Islet of Langerhans (tissue), 1 donor: ENCODE data around the gene STK11.
"Not testable (repeated sequence)": the region's sequence is repeated elsewhere in the genome, so short reads cannot be mapped to it uniquely, and the experiment has no call there.

Source experiments
- FAIRE-seq: peaks from one replicate; lab custom pipeline; 2011; peaks lifted over from hg19 to GRCh38; lab: Jason Lieb, UNC

The STK11 gene

DNA sequence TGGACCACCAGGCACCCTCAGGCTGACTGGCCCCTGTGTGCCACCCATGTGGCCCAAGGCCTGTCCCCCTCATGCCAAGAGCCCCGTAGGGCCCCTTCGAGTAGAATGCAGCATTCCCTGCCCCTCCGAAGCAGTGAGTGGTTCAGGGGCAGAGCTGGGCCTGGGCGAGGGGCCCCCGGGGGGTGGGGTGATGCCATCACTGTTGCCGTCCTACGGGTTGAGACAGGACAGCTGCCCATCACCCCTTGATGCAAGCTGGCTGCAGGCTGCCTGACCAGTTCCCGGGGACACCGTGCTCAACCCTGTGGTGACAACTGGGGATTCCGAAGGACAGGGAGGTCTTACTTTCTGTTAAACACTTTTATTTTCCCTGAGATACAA is 36.2 kb upstream of the STK11 start:
- no peak for FAIRE-seq

DNA sequence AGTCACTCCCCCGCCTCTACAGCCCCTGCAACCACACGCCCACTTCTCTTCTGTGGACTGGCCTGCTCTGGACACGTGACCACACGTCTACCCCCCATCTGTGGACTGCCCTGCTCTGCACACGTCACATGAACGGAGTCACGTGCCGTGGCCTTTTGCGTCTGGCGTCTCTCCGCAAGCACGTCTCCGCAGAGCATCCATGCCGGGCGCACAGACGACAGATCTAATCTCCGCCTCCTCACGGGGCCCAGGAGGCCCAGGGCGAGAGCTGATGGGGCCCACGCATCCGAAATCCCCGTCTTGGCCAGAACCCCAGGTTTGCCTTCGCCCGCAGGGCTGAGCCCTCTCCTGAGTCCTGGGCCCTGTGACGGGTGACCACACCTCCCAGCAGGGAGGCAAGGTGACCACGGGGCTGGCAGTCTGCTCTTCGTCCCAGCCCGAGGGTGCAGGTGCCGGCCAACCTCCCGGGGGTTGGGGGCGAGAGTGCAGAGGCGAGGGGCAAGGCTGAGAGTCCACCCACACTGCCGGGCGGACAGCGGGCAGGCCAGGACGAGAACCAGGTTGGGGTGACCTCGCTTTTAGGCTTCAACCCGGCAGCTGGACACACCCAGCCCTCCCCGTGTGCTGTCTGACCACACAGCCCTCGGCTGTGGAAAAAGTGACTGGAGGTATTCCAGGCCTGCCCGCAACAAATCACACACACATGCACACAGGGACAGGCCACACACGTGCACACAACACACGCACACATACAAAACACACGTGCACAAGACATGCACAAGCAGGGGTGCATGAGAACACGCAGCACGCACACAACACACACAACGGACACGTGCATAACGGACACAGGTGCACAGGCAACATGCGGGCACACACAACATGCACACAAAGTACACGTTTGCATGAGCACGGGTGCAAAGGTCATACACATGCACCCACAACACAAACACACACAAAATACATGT is 35.4 kb upstream of the STK11 start:
- no peak for FAIRE-seq

- FAIRE-seq: no peak
Measured at GRCh38 chr19:1170938-1171754, 34.4 kb upstream of the STK11 start.

- no peak for FAIRE-seq
Measured at GRCh38 chr19:1171755-1172352, 33.7 kb upstream of the STK11 start.

DNA sequence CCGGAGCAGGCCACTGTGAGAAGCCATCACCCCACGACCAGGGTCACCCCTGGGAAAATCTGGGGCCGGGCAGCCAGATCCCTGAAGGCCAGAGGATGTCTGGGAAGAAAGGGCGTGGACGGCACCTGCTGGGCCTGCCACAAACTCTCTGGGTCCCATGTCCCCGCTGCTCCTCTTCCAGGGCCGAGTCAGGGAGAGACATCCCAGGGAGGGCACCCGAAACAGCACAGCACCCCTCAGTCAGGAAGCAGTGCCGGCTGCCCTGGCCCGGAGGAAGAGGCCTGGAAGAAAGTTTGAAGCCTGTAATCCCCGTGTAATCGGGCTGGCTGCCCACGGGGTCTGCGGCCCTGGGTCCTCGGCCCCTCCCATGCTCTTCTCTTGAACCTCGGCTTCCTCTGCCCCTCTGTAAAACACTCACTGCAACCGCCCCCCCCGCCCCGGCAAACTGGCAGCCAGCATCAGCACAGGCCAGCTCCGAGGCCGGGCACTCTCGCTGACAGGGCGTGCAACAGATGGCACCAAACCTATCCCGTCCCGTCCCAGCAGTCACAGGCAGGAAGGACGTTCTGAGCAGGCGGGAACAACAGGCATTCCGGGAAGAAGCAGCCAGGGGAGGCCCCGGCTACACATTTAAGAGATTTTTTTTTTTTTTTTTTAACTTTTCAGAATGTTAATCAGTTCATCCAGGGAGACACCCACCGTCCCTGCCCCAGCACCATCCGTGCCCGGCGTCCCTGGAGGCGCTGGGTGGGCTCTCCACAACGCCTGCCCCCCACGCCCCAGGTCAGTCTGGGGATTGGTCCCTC is 33.0 kb upstream of the STK11 start:
- FAIRE-seq: no peak

GRCh38 chr19:1173159-1173844 is 32.3 kb upstream of the STK11 start:
- FAIRE-seq: no peak

- no peak for FAIRE-seq
Measured at GRCh38 chr19:1173845-1174809, 31.5 kb upstream of the STK11 start, which contains the start of gene SBNO2. Gene SBNO2 (minus strand): TSS chr19:1174268. CDS start chr19:1154276, 19,992 bp downstream.

DNA sequence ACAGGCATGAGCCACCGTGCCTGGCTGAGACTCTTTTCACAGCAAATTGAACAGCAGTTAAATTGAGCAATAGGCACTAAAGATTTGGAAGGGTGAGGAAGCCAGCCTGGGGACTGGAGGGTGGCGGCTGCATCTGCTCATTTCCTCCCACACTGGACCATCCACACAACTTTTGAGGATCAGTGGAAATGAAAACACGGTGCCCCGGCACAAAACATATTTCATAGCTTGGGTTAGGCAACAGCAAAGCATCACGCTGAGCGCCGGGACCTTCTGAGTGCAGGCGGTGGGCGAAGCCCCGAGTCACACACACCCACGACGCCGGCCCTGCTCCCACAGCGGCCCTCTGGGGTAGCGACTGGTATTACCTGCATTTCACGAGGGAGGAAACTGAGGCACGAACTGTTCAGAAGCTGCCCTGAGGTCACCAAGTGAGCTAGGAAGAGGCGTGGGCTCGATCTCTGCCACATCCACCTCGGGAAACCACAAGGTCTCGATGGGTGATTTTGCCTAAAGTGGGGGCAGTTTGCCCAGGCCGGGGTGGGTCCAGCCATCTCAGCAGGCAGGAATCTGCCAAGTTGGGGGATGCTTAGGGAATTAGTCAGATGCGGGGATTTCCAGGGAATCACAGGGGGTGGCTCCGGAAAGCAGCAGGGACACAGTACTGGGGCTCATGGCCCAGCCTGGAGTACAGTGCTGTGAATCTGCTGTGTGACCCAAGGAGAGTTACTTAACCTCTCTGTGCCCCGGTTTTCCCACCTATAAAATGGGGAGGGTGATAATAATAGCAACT is 28.1 kb upstream of the STK11 start:
- FAIRE-seq: no peak

DNA sequence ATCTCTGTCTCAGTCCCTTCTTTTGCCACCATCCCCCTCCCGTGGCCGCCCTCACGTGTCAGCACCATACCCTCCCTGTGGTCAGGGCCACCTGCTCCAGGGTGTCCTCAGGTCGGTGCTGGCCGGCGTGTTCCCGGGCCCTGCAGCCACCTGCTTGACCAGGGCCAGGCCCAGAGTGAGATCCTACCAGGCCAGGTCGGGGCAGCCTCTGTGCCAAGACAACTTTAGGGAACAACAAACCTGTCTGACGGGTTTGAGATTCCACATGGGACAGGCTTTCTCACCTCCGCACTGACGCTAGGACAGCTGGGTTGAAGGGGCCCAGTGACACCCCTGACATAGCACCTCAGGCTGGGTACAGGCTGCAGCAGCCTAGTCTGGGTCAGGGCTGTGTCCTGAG is 24.0 kb upstream of the STK11 start:
- FAIRE-seq: no peak

GRCh38 chr19:1182068-1182467 is 23.5 kb upstream of the STK11 start:
- no peak for FAIRE-seq

DNA sequence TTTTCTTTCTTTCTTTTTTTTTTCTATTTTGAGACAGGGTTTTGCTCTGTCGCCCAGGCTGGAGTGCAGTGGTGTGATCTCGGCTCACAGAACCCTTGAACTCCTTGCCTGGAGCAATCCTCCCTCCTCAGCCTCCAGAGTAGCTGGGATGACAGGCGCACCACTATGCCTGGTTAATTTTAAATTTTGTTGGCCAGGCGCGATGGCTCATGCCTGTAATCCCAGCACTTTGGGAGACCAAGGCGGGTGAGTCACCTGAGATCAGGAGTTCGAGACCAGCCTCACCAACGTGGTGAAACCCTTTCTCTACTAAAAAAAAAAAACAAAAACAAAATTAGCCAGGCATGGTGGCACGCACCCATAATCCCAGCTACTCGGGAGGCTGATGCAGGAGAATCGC is 22.9 kb upstream of the STK11 start:
- FAIRE-seq: no peak

- no peak for FAIRE-seq
Measured at GRCh38 chr19:1183543-1184172, 21.9 kb upstream of the STK11 start.

DNA sequence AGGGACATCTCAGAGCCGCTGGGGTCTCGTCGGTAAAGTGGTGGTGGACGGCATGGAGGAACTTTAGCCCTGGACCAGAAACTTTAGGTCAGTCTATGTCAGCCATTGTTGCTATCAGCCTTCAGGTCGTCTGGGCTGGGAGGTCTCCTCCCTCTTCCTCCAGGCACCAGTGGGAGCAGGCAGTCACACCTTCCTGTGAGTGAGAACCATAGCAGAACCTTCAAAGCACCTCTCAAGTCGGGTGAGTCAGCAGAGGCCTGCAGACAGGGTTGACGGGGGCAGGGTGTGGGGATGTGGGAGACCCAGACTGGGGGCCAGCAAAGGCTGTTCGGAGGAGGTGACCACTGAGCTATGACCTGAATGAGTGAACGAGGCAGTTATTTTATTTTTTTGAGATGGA is 16.2 kb upstream of the STK11 start:
- FAIRE-seq: no peak

DNA sequence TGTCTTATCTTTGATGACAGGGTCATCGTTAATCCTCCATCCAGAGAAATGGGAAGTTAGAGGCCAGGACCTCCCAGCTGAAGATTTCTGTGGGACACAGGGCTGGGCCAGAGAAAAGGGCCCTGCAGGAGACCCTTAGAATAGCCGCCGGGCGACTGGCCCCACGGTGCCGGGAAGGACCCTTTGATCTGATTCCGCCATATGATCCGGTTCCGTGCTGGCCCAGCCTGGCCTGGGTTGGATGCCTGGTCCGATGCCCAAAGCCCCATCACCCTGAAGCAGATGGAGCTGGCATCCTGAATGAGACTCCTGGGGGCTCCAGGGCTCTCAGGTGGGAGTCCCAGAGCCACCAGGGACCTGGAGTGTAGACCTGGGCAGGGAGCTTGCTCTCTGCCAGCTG is 6.0 kb upstream of the STK11 start:
- FAIRE-seq: no peak

- FAIRE-seq: not testable (repeated sequence)
Measured at GRCh38 chr19:1200614-1201013, 5.0 kb upstream of the STK11 start.

DNA sequence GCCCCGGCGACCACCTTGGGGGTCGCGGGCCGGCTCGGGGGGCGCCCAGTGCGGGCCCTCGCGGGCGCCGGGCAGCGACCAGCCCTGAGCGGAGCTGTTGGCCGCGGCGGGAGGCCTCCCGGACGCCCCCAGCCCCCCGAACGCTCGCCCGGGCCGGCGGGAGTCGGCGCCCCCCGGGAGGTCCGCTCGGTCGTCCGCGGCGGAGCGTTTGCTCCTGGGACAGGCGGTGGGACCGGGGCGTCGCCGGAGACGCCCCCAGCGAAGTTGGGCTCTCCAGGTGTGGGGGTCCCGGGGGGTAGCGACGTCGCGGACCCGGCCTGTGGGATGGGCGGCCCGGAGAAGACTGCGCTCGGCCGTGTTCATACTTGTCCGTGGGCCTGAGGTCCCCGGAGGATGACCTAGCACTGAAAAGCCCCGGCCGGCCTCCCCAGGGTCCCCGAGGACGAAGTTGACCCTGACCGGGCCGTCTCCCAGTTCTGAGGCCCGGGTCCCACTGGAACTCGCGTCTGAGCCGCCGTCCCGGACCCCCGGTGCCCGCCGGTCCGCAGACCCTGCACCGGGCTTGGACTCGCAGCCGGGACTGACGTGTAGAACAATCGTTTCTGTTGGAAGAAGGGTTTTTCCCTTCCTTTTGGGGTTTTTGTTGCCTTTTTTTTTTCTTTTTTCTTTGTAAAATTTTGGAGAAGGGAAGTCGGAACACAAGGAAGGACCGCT is 729 bp downstream of the STK11 start:
- no peak for FAIRE-seq

DNA sequence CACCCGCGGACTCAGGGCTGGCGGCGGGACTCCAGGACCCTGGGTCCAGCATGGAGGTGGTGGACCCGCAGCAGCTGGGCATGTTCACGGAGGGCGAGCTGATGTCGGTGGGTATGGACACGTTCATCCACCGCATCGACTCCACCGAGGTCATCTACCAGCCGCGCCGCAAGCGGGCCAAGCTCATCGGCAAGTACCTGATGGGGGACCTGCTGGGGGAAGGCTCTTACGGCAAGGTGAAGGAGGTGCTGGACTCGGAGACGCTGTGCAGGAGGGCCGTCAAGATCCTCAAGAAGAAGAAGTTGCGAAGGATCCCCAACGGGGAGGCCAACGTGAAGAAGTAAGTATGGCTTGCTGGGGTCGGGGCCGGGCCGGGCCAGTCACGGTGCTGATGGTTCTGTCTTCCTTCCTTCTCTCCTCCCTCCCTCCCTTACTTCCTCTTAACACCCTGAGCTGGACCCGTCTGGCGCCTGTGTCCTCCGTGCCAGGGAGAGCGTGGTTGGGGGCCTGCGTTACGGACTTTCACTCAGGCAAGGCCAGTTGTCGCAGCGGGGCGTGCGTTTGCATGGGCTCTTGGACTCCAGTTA is 1.4 kb downstream of the STK11 start:
- FAIRE-seq: no peak

DNA sequence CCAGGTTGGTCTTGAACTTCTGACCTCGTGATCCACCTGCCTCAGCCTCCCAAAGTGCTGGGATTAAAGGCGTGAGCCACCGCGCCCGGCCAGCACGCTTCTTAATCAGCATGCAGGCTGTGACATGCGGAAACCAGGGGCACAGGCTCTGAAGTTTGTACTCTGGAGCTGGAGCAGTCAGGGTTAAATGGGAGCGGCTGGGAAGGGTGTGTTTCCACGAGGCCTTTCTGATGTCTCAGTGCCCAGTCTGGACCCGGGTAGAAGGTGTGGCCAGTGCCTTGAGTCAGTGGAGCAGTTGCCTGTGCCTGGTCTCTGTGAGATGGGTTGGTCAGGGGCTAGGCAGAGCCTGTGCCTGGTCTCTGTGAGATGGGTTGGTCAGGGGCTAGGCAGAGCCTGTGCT is 3.3 kb downstream of the STK11 start:
- not testable (repeated sequence) for FAIRE-seq
